Heart left ventricle (tissue), 13 donors: Measurements from ENCODE around the gene LPCAT1.

Experiments used
- CTCF ChIP-seq, 12 donors: fragments of 200-600 bp; sonication (generic) in 4 of 12; IDR thresholded peaks; one replicate each; pipeline versions ENCODE4 v1.5.0 to v1.8.0; 2018 to 2022; ENCODE audit warnings: antibody characterized with exemption in 12 of 12, mild to moderate bottlenecking in 5 of 12
- POLR2A ChIP-seq, 2 donors: fragments of 450-650 bp; IDR thresholded peaks; one replicate each; pipeline ENCODE4 v1.6.1; 2017; ENCODE audit warnings: antibody characterized with exemption in 2 of 2, mild to moderate bottlenecking in 2 of 2, moderate library complexity in 2 of 2
- donor health status: ischemic (EF 13 %, LVEDD 7.1; RV severe dilation, severe dysfunction).
- donor health status: DM: no; HTN: yes; CAD: no.
- donor health status: DM: no; HTN: no; CAD: no.
- donor health status: ischemic (EF 25% LVEDD 6.9; RV normal size, moderate dysfunction).
- donor health status: ischemic (EF 25% LVEDD 5.7; RV mildly dilated, moderate dysfunction).
- donor health status: ischemic (EF 35%, LVEDD 5.7; RV mildly dilated, moderate dysfunction).
- donor health status: nonischemic (EF 11% LVEDD 7.7; RV severe dilation, severe dysfunction).
- donor health status: DM: yes; HTN: yes; CAD: no.
- donor health status: PGD.
- donor health status: ischemic (EF 29% LVEDD 5.4; RV normal size, mild dysfunction).
- donor health status: nonischemic (EF 23%, LVEDD 6.1; RV moderate dilation, normal function).

- TF ChIP-seq POLR2A (IDR thresholded peaks at IDR 0.05) (no peak), CTCF (IDR thresholded peaks at IDR 0.05) (no peak)
Measured at GRCh38 chr5:1414311-1415058, 109.3 kb downstream of the LPCAT1 start.
